MM.1S (cell line): Measurements from ENCODE around the gene GAA.

Source experiments
- DNase-seq: peaks from one replicate; pipeline ENCODE4 v3.0.0-alpha.2; 2015
- H2AFZ ChIP-seq: fragments of 300-600 bp; sonication (generic); 2 replicates; pipeline ENCODE4 v1.6.0; 2016; ENCODE audit warnings: antibody characterized with exemption, low read length
- H3F3A ChIP-seq: fragments of 300-600 bp; sonication (generic); 2 replicates; pipeline ENCODE4 v1.6.1; 2016; ENCODE audit warnings: mild to moderate bottlenecking, antibody characterized with exemption, low read length, moderate library complexity, mixed read lengths; ENCODE audit not compliant: insufficient read depth
- H3K27ac ChIP-seq: fragments of 300-600 bp; sonication (generic); 2 replicates; pipeline ENCODE4 v1.5.1; 2016; ENCODE audit warnings: mild to moderate bottlenecking, low read length
- H3K27me3 ChIP-seq: fragments of 300-600 bp; sonication (generic); replicated peaks from 2 replicates; pipeline ENCODE4 v1.6.0; 2016; ENCODE audit warnings: low read length; ENCODE audit not compliant: insufficient read depth
- H3K36me3 ChIP-seq: fragments of 300-600 bp; sonication (generic); replicated peaks from 2 replicates; pipeline ENCODE4 v1.6.1; 2016; ENCODE audit warnings: mild to moderate bottlenecking, low read length, mixed read lengths; ENCODE audit not compliant: insufficient read depth
- H3K4me1 ChIP-seq: fragments of 300-600 bp; sonication (generic); 2 replicates; pipeline ENCODE4 v1.6.1; 2016; ENCODE audit warnings: low read length, mixed read lengths
- H3K4me2 ChIP-seq: fragments of 300-600 bp; sonication (generic); 2 replicates; pipeline ENCODE4 v1.6.0; 2016; ENCODE audit warnings: low read depth, low read length
- H3K4me3 ChIP-seq: fragments of 300-600 bp; sonication (generic); 2 replicates; pipeline ENCODE4 v1.5.1; 2016; ENCODE audit warnings: low read length, mixed read lengths
- H3K79me2 ChIP-seq: fragments of 300-600 bp; sonication (generic); 2 replicates; pipeline ENCODE4 v1.6.1; 2016; ENCODE audit warnings: mixed run types, low read length, mixed read lengths
- H3K9ac ChIP-seq: fragments of 300-600 bp; sonication (generic); 2 replicates; pipeline ENCODE4 v1.6.1; 2016; ENCODE audit warnings: low read length, mixed read lengths
- H3K9me2 ChIP-seq: fragments of 300-600 bp; sonication (generic); replicated peaks from 2 replicates; pipeline ENCODE4 v1.6.1; 2016; ENCODE audit warnings: mild to moderate bottlenecking, low read length, mixed read lengths; ENCODE audit not compliant: insufficient read depth
- H3K9me3 ChIP-seq: fragments of 300-600 bp; sonication (generic); replicated peaks from 2 replicates; pipeline ENCODE4 v1.6.1; 2016; ENCODE audit warnings: mild to moderate bottlenecking, low read length, mixed read lengths; ENCODE audit not compliant: insufficient read depth
- H4K20me1 ChIP-seq: fragments of 300-600 bp; sonication (generic); 2 replicates; pipeline ENCODE4 v1.6.1; 2016; ENCODE audit warnings: mild to moderate bottlenecking, low read length, moderate library complexity, mixed read lengths; ENCODE audit not compliant: insufficient read depth
- CTCF ChIP-seq: fragments of 300-600 bp; sonication (generic); IDR thresholded peaks from 2 replicates; pipeline ENCODE4 v1.5.1; 2016; ENCODE audit warnings: antibody characterized with exemption, low read length, mixed read lengths
- EZH2 ChIP-seq: fragments of 300-600 bp; sonication (generic); optimal IDR thresholded peaks from 2 replicates; pipeline ENCODE3; 2017; ENCODE audit warnings: low read depth, mild to moderate bottlenecking, antibody characterized with exemption, low read length, mixed read lengths
- EZH2phosphoT487 ChIP-seq: fragments of 300-600 bp; sonication (generic); IDR thresholded peaks from 2 replicates; pipeline ENCODE4 v1.6.1; 2018; ENCODE audit warnings: antibody characterized with exemption, low read length

GAA gene

GRCh38 chr17:80101946-80102663, 724 bp downstream of the GAA start:
- Histone ChIP-seq H3K4me1 (peaks cover 4% of the 10 kb centered on the region; the same call in 1 of the 2 replicates), H3K27me3 (peaks cover 58% of the 10 kb centered on the region), H3K36me3 (no peaks in the 10 kb centered on the region), H3K4me3 (peak overlapping the region; percentile 83), H2AFZ (peak overlapping the region; percentile 95), H3K27ac (no peak overlapping the region), H3K4me2 (peak overlapping the region; percentile 100), H3K9me3 (no peaks in the 10 kb centered on the region), H3K9ac (peak overlapping the region; percentile 70; the same call in 1 of the 2 replicates), H4K20me1 (no peaks in the 10 kb centered on the region), H3K79me2 (no peaks in the 10 kb centered on the region), H3K9me2 (no peaks in the 10 kb centered on the region), H3F3A (no peaks in the 10 kb centered on the region)
- TF ChIP-seq EZH2phosphoT487 (no peak), EZH2 (no peak)
- no peak for DNase-seq

GRCh38 chr17:80102664-80103448, 1.5 kb downstream of the GAA start:
- Histone ChIP-seq H3K4me1 (peaks cover 4% of the 10 kb centered on the region; the same call in 1 of the 2 replicates), H3K27me3 (peaks cover 56% of the 10 kb centered on the region), H3K9me2 (no peaks in the 10 kb centered on the region), H3K9me3 (no peaks in the 10 kb centered on the region), H3F3A (no peaks in the 10 kb centered on the region), H3K4me3 (no peak overlapping the region), H3K9ac (no peak overlapping the region), H3K36me3 (no peaks in the 10 kb centered on the region), H2AFZ (no peak overlapping the region), H3K79me2 (no peaks in the 10 kb centered on the region), H3K4me2 (peak overlapping the region; percentile 100; the same call in 1 of the 2 replicates), H3K27ac (no peak overlapping the region), H4K20me1 (no peaks in the 10 kb centered on the region)
- DNase-seq, result no peak
- TF ChIP-seq EZH2phosphoT487, result no peak
- TF ChIP-seq EZH2, result no peak
- TF ChIP-seq CTCF, result no peak

- Histone ChIP-seq H3K9ac (no peak overlapping the region), H4K20me1 (no peaks in the 10 kb centered on the region), H3K4me2 (no peak overlapping the region), H3K4me1 (peaks cover 4% of the 10 kb centered on the region; the same call in 1 of the 2 replicates), H3K79me2 (no peaks in the 10 kb centered on the region), H3F3A (no peaks in the 10 kb centered on the region), H3K9me2 (no peaks in the 10 kb centered on the region), H3K9me3 (no peaks in the 10 kb centered on the region), H3K4me3 (no peak overlapping the region), H3K36me3 (no peaks in the 10 kb centered on the region), H3K27ac (no peak overlapping the region), H2AFZ (no peak overlapping the region), H3K27me3 (peaks cover 57% of the 10 kb centered on the region)
- TF ChIP-seq EZH2 (no peak), EZH2phosphoT487 (no peak), CTCF (no peak)
- DNase-seq, result no peak
Observed at GRCh38 chr17:80103449-80104085, 2.2 kb downstream of the GAA start.
